GM12891 (cell line): ENCODE measurements around the gene TMEM242.
"Not testable (repeated sequence)": the region's sequence is repeated elsewhere in the genome, so short reads cannot be mapped to it uniquely, and the experiment has no call there.

Experiments used
- DNase-seq: peaks from one replicate; pipeline ENCODE4 v3.0.0; 2011; ENCODE audit warnings: low spot score; ENCODE audit not compliant: insufficient read length
- FAIRE-seq: peaks from 2 replicates; lab custom pipeline; 2011; peaks lifted over from hg19 to GRCh38; lab: Jason Lieb, UNC
- PAX5 ChIP-seq: IDR thresholded peaks from 2 replicates; pipeline ENCODE4 v1.6.1; 2011; ENCODE audit warnings: low read length, moderate library complexity, mild to moderate bottlenecking; ENCODE audit not compliant: insufficient read depth, severe bottlenecking
- POLR2A ChIP-seq: IDR thresholded peaks from 2 replicates; pipeline ENCODE4 v1.6.1; 2011; ENCODE audit warnings: low read depth, low read length, control low read depth
- POLR2AphosphoS5 ChIP-seq: IDR thresholded peaks from 2 replicates; pipeline ENCODE4 v1.6.1; 2011; ENCODE audit warnings: low read depth, low read length, control low read depth
- POU2F2 ChIP-seq: IDR thresholded peaks from 2 replicates; pipeline ENCODE4 v1.6.1; 2011; ENCODE audit warnings: low read depth, mild to moderate bottlenecking, control low read depth, low read length, moderate library complexity
- SPI1 ChIP-seq: IDR thresholded peaks from 2 replicates; pipeline ENCODE4 v1.6.1; 2011; ENCODE audit warnings: low read depth, low read length, control low read depth
- TAF1 ChIP-seq: IDR thresholded peaks from 2 replicates; pipeline ENCODE4 v1.6.1; 2011; ENCODE audit warnings: low read depth, low read length, control low read depth

TMEM242 gene

GRCh38 chr6:157343732-157344131, 20.4 kb upstream of the TMEM242 start:
- TF ChIP-seq POLR2AphosphoS5: no peak
- no peak for TF ChIP-seq PAX5
- no peak for TF ChIP-seq SPI1
- no peak for TF ChIP-seq POU2F2
- no peak for TF ChIP-seq TAF1
- no peak for TF ChIP-seq POLR2A
- no peak for DNase-seq
- FAIRE-seq: no peak

GRCh38 chr6:157339432-157339831, 16.1 kb upstream of the TMEM242 start:
- FAIRE-seq (no peak), DNase-seq (no peak)

GRCh38 chr6:157337751-157338150, 14.4 kb upstream of the TMEM242 start:
- TF ChIP-seq POLR2A (no peak), PAX5 (no peak), TAF1 (no peak), POU2F2 (no peak), POLR2AphosphoS5 (no peak), SPI1 (no peak)
- no peak for DNase-seq
- FAIRE-seq: no peak

More at GRCh38 chr6:157339432-157339831, 16.1 kb upstream of the TMEM242 start:
- TF ChIP-seq POU2F2 (no peak), PAX5 (no peak), TAF1 (no peak), POLR2A (no peak), SPI1 (no peak), POLR2AphosphoS5 (no peak)

GRCh38 chr6:157337276-157337675, 14.0 kb upstream of the TMEM242 start:
- not testable (repeated sequence) for DNase-seq, FAIRE-seq

GRCh38 chr6:157335829-157336228, 12.5 kb upstream of the TMEM242 start:
- TF ChIP-seq TAF1: no peak
- TF ChIP-seq POLR2A: no peak
- no peak for TF ChIP-seq PAX5
- no peak for TF ChIP-seq POLR2AphosphoS5
- TF ChIP-seq SPI1: no peak
- no peak for TF ChIP-seq POU2F2
- DNase-seq (no peak), FAIRE-seq (no peak)

GRCh38 chr6:157333956-157334355, 10.6 kb upstream of the TMEM242 start:
- no peak for FAIRE-seq

GRCh38 chr6:157333537-157333936, 10.2 kb upstream of the TMEM242 start:
- FAIRE-seq (no peak), DNase-seq (no peak)
- TF ChIP-seq TAF1 (no peak), POLR2AphosphoS5 (no peak), POLR2A (no peak), POU2F2 (no peak), PAX5 (no peak), SPI1 (no peak)

More at GRCh38 chr6:157333956-157334355, 10.6 kb upstream of the TMEM242 start:
- no peak for DNase-seq
- no peak for TF ChIP-seq PAX5
- TF ChIP-seq TAF1: no peak
- no peak for TF ChIP-seq POLR2AphosphoS5
- TF ChIP-seq POLR2A: no peak
- no peak for TF ChIP-seq POU2F2
- no peak for TF ChIP-seq SPI1

GRCh38 chr6:157332813-157333212, 9.5 kb upstream of the TMEM242 start:
- TF ChIP-seq PAX5 (no peak), SPI1 (no peak), POU2F2 (no peak), POLR2AphosphoS5 (no peak), TAF1 (no peak), POLR2A (no peak)
- FAIRE-seq: no peak
- DNase-seq: no peak

- TF ChIP-seq TAF1: no peak
- TF ChIP-seq POLR2AphosphoS5: no peak
- TF ChIP-seq SPI1: no peak
- no peak for TF ChIP-seq POLR2A
- no peak for TF ChIP-seq POU2F2
- no peak for TF ChIP-seq PAX5
- no peak for DNase-seq
- FAIRE-seq: no peak
Observed at GRCh38 chr6:157330831-157331230, 7.5 kb upstream of the TMEM242 start.

GRCh38 chr6:157329829-157330228, 6.5 kb upstream of the TMEM242 start:
- no peak for FAIRE-seq
- no peak for TF ChIP-seq POLR2A
- TF ChIP-seq POLR2AphosphoS5: no peak
- no peak for TF ChIP-seq SPI1
- no peak for TF ChIP-seq PAX5
- TF ChIP-seq POU2F2: no peak
- no peak for TF ChIP-seq TAF1

More at GRCh38 chr6:157329829-157330228, 6.5 kb upstream of the TMEM242 start:
- no peak for DNase-seq
